ENCODE data around the gene GAS2L2.

Gene GAS2L2

GRCh38 chr17:35752945-35753764 is at the start of gene GAS2L2:
GAS2L2 (minus strand) TSS chr17:35753239; CDS start chr17:35752850, 389 bp downstream.
- DNase-seq, result no peak

- DNase-seq, result no peak
Measured at GRCh38 chr17:35801583-35802224, 48.7 kb upstream of the GAS2L2 start.

- no peak for DNase-seq
Measured at GRCh38 chr17:35799942-35800341, 46.9 kb upstream of the GAS2L2 start.

- DNase-seq, result no peak
Measured at GRCh38 chr17:35797918-35798317, 44.9 kb upstream of the GAS2L2 start.

- DNase-seq, result no peak
Measured at GRCh38 chr17:35797370-35797769, 44.3 kb upstream of the GAS2L2 start.

GRCh38 chr17:35796942-35797341 is 43.9 kb upstream of the GAS2L2 start:
- no peak for DNase-seq

GRCh38 chr17:35795871-35796265 is 42.8 kb upstream of the GAS2L2 start:
- no peak for DNase-seq

- DNase-seq, result no peak
Measured at GRCh38 chr17:35795007-35795870, 42.2 kb upstream of the GAS2L2 start, which contains the start of gene MMP28. MMP28 (minus strand) TSS chr17:35795641; CDS start chr17:35795377, 264 bp downstream.

- DNase-seq, result no peak
Measured at GRCh38 chr17:35793257-35793656, 40.2 kb upstream of the GAS2L2 start.

- DNase-seq, result no peak
Measured at GRCh38 chr17:35791681-35792350, 38.8 kb upstream of the GAS2L2 start.

- no peak for DNase-seq
Measured at GRCh38 chr17:35790841-35791240, 37.8 kb upstream of the GAS2L2 start.

- no peak for DNase-seq
Measured at GRCh38 chr17:35788477-35789368, 35.7 kb upstream of the GAS2L2 start.

- no peak for DNase-seq
Measured at GRCh38 chr17:35786941-35787432, 33.9 kb upstream of the GAS2L2 start.

GRCh38 chr17:35784895-35785294 is 31.9 kb upstream of the GAS2L2 start:
- DNase-seq, result no peak

GRCh38 chr17:35780950-35781349 is 27.9 kb upstream of the GAS2L2 start:
- DNase-seq, result no peak

- no peak for DNase-seq
Measured at GRCh38 chr17:35778641-35779196, 25.7 kb upstream of the GAS2L2 start.

GRCh38 chr17:35775583-35775982 is 22.5 kb upstream of the GAS2L2 start:
- no peak for DNase-seq

GRCh38 chr17:35775039-35775438 is 22.0 kb upstream of the GAS2L2 start:
- DNase-seq, result no peak

- DNase-seq, result no peak
Measured at GRCh38 chr17:35774499-35774898, 21.5 kb upstream of the GAS2L2 start.

- DNase-seq, result no peak
Measured at GRCh38 chr17:35773679-35774425, 20.8 kb upstream of the GAS2L2 start.
